Measurements from ENCODE around the gene NUDCD3. TPM values are rescaled to one million over a fixed set of nuclear protein-coding genes. Genes with fewer than 3 reads are reported as not detected.

Gene NUDCD3
- total RNA-seq, 1 donor from 2014 or later: 39.3 TPM

GRCh38 chr7:44372560-44373417 is 117.7 kb downstream of the NUDCD3 start:
- intact Hi-C loops (cut with DNase I): no loop called here
- Histone ChIP-seq H3K36me3 (no peaks in the 10 kb centered on the region), H3K9me3 (no peaks in the 10 kb centered on the region), H3K27me3 (no peaks in the 10 kb centered on the region), H3K4me3 (no peak overlapping the region), H3K27ac (no peak overlapping the region), H3K4me1 (no peaks in the 10 kb centered on the region)
- DNase-seq (ENCODE audit: low spot score in 2 of 2): no peak
- no peak for TF ChIP-seq CTCF (IDR thresholded peaks at IDR 0.05)

GRCh38 chr7:44368885-44369284 is 121.6 kb downstream of the NUDCD3 start:
- H3K4me3 ChIP-seq: no peak overlapping the region
- no peak overlapping the region for H3K27ac ChIP-seq
- no peaks in the 10 kb centered on the region for H3K36me3 ChIP-seq
- H3K4me1 ChIP-seq: no peaks in the 10 kb centered on the region
- H3K27me3 ChIP-seq: no peaks in the 10 kb centered on the region
- no peaks in the 10 kb centered on the region for H3K9me3 ChIP-seq
- intact Hi-C loops (cut with DNase I): no loop called here
- DNase-seq (ENCODE audit: low spot score in 2 of 2): no peak
- no peak for TF ChIP-seq CTCF (IDR thresholded peaks at IDR 0.05)

GRCh38 chr7:44368455-44368854 is 122.0 kb downstream of the NUDCD3 start:
- intact Hi-C loops (cut with DNase I): no loop called here
- H3K4me3 ChIP-seq: no peak overlapping the region
- TF ChIP-seq CTCF (IDR thresholded peaks at IDR 0.05): no peak
- no peaks in the 10 kb centered on the region for H3K9me3 ChIP-seq
- no peaks in the 10 kb centered on the region for H3K4me1 ChIP-seq
- H3K27ac ChIP-seq: no peak overlapping the region
- no peaks in the 10 kb centered on the region for H3K27me3 ChIP-seq
- no peaks in the 10 kb centered on the region for H3K36me3 ChIP-seq
- DNase-seq (ENCODE audit: low spot score in 2 of 2): no peak

- no peaks in the 10 kb centered on the region for H3K27me3 ChIP-seq
- DNase-seq (ENCODE audit: low spot score in 2 of 2): no peak
- H3K4me1 ChIP-seq: no peaks in the 10 kb centered on the region
- no peaks in the 10 kb centered on the region for H3K36me3 ChIP-seq
- no peaks in the 10 kb centered on the region for H3K9me3 ChIP-seq
- no peak for TF ChIP-seq CTCF (IDR thresholded peaks at IDR 0.05)
- no peak overlapping the region for H3K27ac ChIP-seq
- intact Hi-C loops (cut with DNase I): no loop called here
- no peak overlapping the region for H3K4me3 ChIP-seq
These were observed 122.9 kb downstream of the NUDCD3 start for GRCh38 chr7:44367475-44368043.

- no peaks in the 10 kb centered on the region for H3K36me3 ChIP-seq
- H3K27ac ChIP-seq: no peak overlapping the region
- no peak overlapping the region for H3K4me3 ChIP-seq
- no peaks in the 10 kb centered on the region for H3K4me1 ChIP-seq
- DNase-seq (ENCODE audit: low spot score in 2 of 2): no peak
- no peaks in the 10 kb centered on the region for H3K27me3 ChIP-seq
- H3K9me3 ChIP-seq: no peaks in the 10 kb centered on the region
- intact Hi-C loops (cut with DNase I): no loop called here
- TF ChIP-seq CTCF (IDR thresholded peaks at IDR 0.05): no peak
These were observed 123.5 kb downstream of the NUDCD3 start for GRCh38 chr7:44366986-44367385.

Data from ascending aorta (tissue), 2 donors.